Liver (tissue), 9 donors: ENCODE results near the gene SP140L. TPM values are rescaled to one million over a fixed set of nuclear protein-coding genes. Genes with fewer than 3 reads are reported as not detected.

ENCODE experiments used
- DNase-seq: peaks from one replicate; pipeline ENCODE4 v3.0.0-alpha.2; 2017; ENCODE audit warnings: low spot score
- H3K27ac ChIP-seq, 2 donors: one replicate each; pipeline ENCODE4 v1.7.0; 2013; ENCODE audit warnings: inconsistent platforms in 2 of 2, low read length in 2 of 2, control low read depth in 1 of 2, low read depth in 1 of 2, mild to moderate bottlenecking in 1 of 2
- H3K27me3 ChIP-seq, 4 donors: one replicate each; pipeline versions ENCODE4 v1.6.1 to v1.7.0; 2013; ENCODE audit warnings: low read length in 3 of 4, inconsistent platforms in 1 of 4, mild to moderate bottlenecking in 1 of 4, moderate library complexity in 1 of 4; ENCODE audit not compliant: control insufficient read depth in 4 of 4, insufficient read depth in 4 of 4
- H3K36me3 ChIP-seq, 4 donors: one replicate each; pipeline versions ENCODE4 v1.6.1 to v1.7.0; 2013; ENCODE audit warnings: low read length in 3 of 4, mild to moderate bottlenecking in 3 of 4, low read depth in 1 of 4, moderate library complexity in 1 of 4; ENCODE audit not compliant: control insufficient read depth in 4 of 4, insufficient read depth in 3 of 4
- H3K4me1 ChIP-seq, 4 donors: one replicate each; pipeline versions ENCODE4 v1.6.1 to v1.7.0; 2013; ENCODE audit warnings: low read length in 3 of 4, mild to moderate bottlenecking in 3 of 4, moderate library complexity in 1 of 4; ENCODE audit not compliant: control insufficient read depth in 4 of 4, insufficient read depth in 4 of 4
- H3K4me3 ChIP-seq, 3 donors: one replicate each; pipeline versions ENCODE4 v1.6.1 to v1.7.0; 2013; ENCODE audit warnings: low read length in 3 of 3, control low read depth in 1 of 3, low read depth in 1 of 3, mild to moderate bottlenecking in 1 of 3
- H3K9ac ChIP-seq, 2 donors: one replicate each; pipeline ENCODE4 v1.7.0; 2013; ENCODE audit warnings: low read length in 2 of 2, mild to moderate bottlenecking in 2 of 2, moderate library complexity in 2 of 2, control low read depth in 1 of 2, low read depth in 1 of 2
- H3K9me3 ChIP-seq, 4 donors: one replicate each; pipeline versions ENCODE4 v1.6.1 to v1.7.0; 2013; ENCODE audit warnings: low read length in 3 of 4; ENCODE audit not compliant: control insufficient read depth in 4 of 4
- EGR1 ChIP-seq, 2 donors: IDR thresholded peaks; 2 replicates each; pipeline ENCODE4 v1.6.1; 2016 to 2018; ENCODE audit warnings: antibody characterized with exemption in 2 of 2, low read depth in 2 of 2
- FOXA1 ChIP-seq: IDR thresholded peaks from 2 replicates; pipeline ENCODE4 v1.6.1; 2016; ENCODE audit warnings: antibody characterized with exemption
- FOXA2 ChIP-seq: IDR thresholded peaks from 2 replicates; pipeline ENCODE4 v1.6.1; 2016; ENCODE audit warnings: antibody characterized with exemption
- GABPA ChIP-seq, 2 donors: IDR thresholded peaks in 1 of 2; conservative IDR thresholded peaks in 1 of 2; 2 replicates each; pipeline ENCODE4 v1.6.1; 2016; ENCODE audit warnings: antibody characterized with exemption in 2 of 2, mild to moderate bottlenecking in 1 of 2, moderate library complexity in 1 of 2
- HNF4A ChIP-seq, 2 donors: conservative IDR thresholded peaks; 2 replicates each; pipeline ENCODE4 v1.6.1; 2016; ENCODE audit warnings: antibody characterized with exemption in 2 of 2, mild to moderate bottlenecking in 2 of 2
- HNF4G ChIP-seq: IDR thresholded peaks from 2 replicates; pipeline ENCODE4 v1.6.1; 2016; ENCODE audit warnings: antibody characterized with exemption
- JUND ChIP-seq, 2 donors: IDR thresholded peaks; 2 replicates each; pipeline ENCODE4 v1.6.1; 2016; ENCODE audit warnings: antibody characterized with exemption in 2 of 2
- NR2F2 ChIP-seq: IDR thresholded peaks from 2 replicates; pipeline ENCODE4 v1.6.1; 2016; ENCODE audit warnings: antibody characterized with exemption
- RAD21 ChIP-seq, 2 donors: IDR thresholded peaks; 2 replicates each; pipeline ENCODE4 v1.6.1; 2016; ENCODE audit warnings: antibody characterized with exemption in 2 of 2, mild to moderate bottlenecking in 2 of 2
- RXRA ChIP-seq, 2 donors: IDR thresholded peaks; 2 replicates each; pipeline ENCODE4 v1.6.1; 2017 to 2018; ENCODE audit warnings: antibody characterized with exemption in 2 of 2, mild to moderate bottlenecking in 1 of 2
- SP1 ChIP-seq: IDR thresholded peaks from 2 replicates; pipeline ENCODE4 v1.6.1; 2018; ENCODE audit warnings: antibody characterized with exemption, mild to moderate bottlenecking
- TAF1 ChIP-seq: conservative IDR thresholded peaks from 2 replicates; pipeline ENCODE4 v1.6.1; 2016; ENCODE audit warnings: antibody characterized with exemption, mild to moderate bottlenecking
- YY1 ChIP-seq: IDR thresholded peaks from 2 replicates; pipeline ENCODE4 v1.6.1; 2016; ENCODE audit warnings: antibody characterized with exemption, mild to moderate bottlenecking
- WGBS: extraction: QIAGEN DNeasy Blood & Tissue Kit; methylation state at CpG from one replicate; pipeline ENCODE4 v1.1.7; 2013; 5-methylcytosine and 5-hydroxymethylcytosine counted together
- polyA plus RNA-seq, 2 donors: library from polyadenylated mRNA; stranded (reverse) in 1 of 2; unstranded in 1 of 2; fragments of 200-250 nt in 1 of 2; fragments of >200 nt in 1 of 2; fragmentation: Nextera tagmentation in 1 of 2; extraction: Ambion mirVana in 1 of 2; gene quantifications; one replicate each; pipeline versions ENCODE4 v1.2.1 to v1.2.3, GENCODE V29; 2013 to 2015
- total RNA-seq, 2 donors: library from RNA; depleted of rRNA; stranded (reverse); fragments of >200 nt; gene quantifications; one replicate each; pipeline ENCODE4 v1.2.3, GENCODE V29; 2014
- TF ChIP-seq, protein P1 (sequence below): IDR thresholded peaks from 2 replicates; pipeline ENCODE4 v1.6.1; 2016; ENCODE audit warnings: antibody characterized with exemption, mild to moderate bottlenecking
- TF ChIP-seq, protein P2 (sequence below): fragments of 150-350 bp; IDR thresholded peaks from 2 replicates; pipeline ENCODE4 v1.5.1; 2017; ENCODE audit warnings: improper control_type of control experiment, low read depth, low read length; ENCODE audit not compliant: missing input control
- TF ChIP-seq, protein P3 (sequence below): IDR thresholded peaks from 2 replicates; pipeline ENCODE4 v1.6.1; 2016; ENCODE audit warnings: antibody characterized with exemption
- TF ChIP-seq, protein P4 (sequence below): IDR thresholded peaks from 2 replicates; pipeline ENCODE4 v1.6.1; 2016; ENCODE audit warnings: antibody characterized with exemption
- TF ChIP-seq, protein P5 (sequence below): IDR thresholded peaks from 2 replicates; pipeline ENCODE4 v1.6.1; 2016; ENCODE audit warnings: antibody characterized with exemption
- donor health status: healthy.
- donor health status: healthy.
- donor health status: healthy.
- donor health status: healthy.
- donor health status: healthy.

SP140L gene
- total and polyA plus RNA-seq, 4 donors = 3.1 to 21.5 (median 6.6) TPM

DNA sequence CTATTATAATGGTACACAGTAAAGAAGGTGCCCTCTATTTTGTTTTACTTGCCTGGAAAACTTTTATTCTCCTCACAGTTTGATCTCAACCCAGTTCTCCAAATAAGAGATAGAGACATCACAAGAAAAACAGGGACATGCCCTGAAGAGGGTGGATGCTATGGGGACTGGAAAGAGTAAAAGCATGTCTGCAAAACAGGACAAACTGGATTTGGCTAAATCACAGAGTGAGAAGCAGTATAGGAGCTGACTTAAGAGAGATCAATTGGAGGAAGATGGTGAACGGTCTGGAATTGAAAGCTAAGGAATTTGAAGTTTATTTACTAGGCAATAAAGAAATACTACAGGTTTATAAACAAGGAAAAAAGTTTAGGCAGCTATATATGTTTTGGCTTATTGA lies 33.0 kb downstream of the SP140L start:
- DNase-seq = no peak
- WGBS = 98% methylated on average over 1 of the region's 1 CpG
- H3K27ac ChIP-seq = no peak overlapping the region
- no peak for TF ChIP-seq HNF4G
- TF ChIP-seq, protein P1, sequence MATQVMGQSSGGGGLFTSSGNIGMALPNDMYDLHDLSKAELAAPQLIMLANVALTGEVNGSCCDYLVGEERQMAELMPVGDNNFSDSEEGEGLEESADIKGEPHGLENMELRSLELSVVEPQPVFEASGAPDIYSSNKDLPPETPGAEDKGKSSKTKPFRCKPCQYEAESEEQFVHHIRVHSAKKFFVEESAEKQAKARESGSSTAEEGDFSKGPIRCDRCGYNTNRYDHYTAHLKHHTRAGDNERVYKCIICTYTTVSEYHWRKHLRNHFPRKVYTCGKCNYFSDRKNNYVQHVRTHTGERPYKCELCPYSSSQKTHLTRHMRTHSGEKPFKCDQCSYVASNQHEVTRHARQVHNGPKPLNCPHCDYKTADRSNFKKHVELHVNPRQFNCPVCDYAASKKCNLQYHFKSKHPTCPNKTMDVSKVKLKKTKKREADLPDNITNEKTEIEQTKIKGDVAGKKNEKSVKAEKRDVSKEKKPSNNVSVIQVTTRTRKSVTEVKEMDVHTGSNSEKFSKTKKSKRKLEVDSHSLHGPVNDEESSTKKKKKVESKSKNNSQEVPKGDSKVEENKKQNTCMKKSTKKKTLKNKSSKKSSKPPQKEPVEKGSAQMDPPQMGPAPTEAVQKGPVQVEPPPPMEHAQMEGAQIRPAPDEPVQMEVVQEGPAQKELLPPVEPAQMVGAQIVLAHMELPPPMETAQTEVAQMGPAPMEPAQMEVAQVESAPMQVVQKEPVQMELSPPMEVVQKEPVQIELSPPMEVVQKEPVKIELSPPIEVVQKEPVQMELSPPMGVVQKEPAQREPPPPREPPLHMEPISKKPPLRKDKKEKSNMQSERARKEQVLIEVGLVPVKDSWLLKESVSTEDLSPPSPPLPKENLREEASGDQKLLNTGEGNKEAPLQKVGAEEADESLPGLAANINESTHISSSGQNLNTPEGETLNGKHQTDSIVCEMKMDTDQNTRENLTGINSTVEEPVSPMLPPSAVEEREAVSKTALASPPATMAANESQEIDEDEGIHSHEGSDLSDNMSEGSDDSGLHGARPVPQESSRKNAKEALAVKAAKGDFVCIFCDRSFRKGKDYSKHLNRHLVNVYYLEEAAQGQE = no peak
- TF ChIP-seq FOXA2 = no peak
- TF ChIP-seq YY1 = no peak
- TF ChIP-seq, protein P2, sequence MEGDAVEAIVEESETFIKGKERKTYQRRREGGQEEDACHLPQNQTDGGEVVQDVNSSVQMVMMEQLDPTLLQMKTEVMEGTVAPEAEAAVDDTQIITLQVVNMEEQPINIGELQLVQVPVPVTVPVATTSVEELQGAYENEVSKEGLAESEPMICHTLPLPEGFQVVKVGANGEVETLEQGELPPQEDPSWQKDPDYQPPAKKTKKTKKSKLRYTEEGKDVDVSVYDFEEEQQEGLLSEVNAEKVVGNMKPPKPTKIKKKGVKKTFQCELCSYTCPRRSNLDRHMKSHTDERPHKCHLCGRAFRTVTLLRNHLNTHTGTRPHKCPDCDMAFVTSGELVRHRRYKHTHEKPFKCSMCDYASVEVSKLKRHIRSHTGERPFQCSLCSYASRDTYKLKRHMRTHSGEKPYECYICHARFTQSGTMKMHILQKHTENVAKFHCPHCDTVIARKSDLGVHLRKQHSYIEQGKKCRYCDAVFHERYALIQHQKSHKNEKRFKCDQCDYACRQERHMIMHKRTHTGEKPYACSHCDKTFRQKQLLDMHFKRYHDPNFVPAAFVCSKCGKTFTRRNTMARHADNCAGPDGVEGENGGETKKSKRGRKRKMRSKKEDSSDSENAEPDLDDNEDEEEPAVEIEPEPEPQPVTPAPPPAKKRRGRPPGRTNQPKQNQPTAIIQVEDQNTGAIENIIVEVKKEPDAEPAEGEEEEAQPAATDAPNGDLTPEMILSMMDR = no peak
- no peak for TF ChIP-seq FOXA1
- no peak for TF ChIP-seq JUND (IDR thresholded peaks at IDR 0.05)
- no peak for TF ChIP-seq GABPA (IDR thresholded peaks at IDR 0.05 in 1 of 2, conservative IDR thresholded peaks at IDR 0.05 in 1 of 2)
- TF ChIP-seq, protein P3, sequence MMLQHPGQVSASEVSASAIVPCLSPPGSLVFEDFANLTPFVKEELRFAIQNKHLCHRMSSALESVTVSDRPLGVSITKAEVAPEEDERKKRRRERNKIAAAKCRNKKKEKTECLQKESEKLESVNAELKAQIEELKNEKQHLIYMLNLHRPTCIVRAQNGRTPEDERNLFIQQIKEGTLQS = no peak
- no peak for TF ChIP-seq RXRA (IDR thresholded peaks at IDR 0.05)
- TF ChIP-seq, protein P4, sequence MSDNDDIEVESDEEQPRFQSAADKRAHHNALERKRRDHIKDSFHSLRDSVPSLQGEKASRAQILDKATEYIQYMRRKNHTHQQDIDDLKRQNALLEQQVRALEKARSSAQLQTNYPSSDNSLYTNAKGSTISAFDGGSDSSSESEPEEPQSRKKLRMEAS = no peak
- TF ChIP-seq EGR1 (IDR thresholded peaks at IDR 0.05; ENCODE audit: low read depth in 2 of 2) = no peak
- no peak for TF ChIP-seq TAF1
- no peak for TF ChIP-seq NR2F2
- TF ChIP-seq SP1 = no peak
- TF ChIP-seq HNF4A (conservative IDR thresholded peaks at IDR 0.05) = no peak
- TF ChIP-seq, protein P5, sequence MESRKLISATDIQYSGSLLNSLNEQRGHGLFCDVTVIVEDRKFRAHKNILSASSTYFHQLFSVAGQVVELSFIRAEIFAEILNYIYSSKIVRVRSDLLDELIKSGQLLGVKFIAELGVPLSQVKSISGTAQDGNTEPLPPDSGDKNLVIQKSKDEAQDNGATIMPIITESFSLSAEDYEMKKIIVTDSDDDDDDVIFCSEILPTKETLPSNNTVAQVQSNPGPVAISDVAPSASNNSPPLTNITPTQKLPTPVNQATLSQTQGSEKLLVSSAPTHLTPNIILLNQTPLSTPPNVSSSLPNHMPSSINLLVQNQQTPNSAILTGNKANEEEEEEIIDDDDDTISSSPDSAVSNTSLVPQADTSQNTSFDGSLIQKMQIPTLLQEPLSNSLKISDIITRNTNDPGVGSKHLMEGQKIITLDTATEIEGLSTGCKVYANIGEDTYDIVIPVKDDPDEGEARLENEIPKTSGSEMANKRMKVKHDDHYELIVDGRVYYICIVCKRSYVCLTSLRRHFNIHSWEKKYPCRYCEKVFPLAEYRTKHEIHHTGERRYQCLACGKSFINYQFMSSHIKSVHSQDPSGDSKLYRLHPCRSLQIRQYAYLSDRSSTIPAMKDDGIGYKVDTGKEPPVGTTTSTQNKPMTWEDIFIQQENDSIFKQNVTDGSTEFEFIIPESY = no peak
- no peak for TF ChIP-seq RAD21 (IDR thresholded peaks at IDR 0.05)
- no peaks in the 10 kb centered on the region for H3K27me3 ChIP-seq
- peaks cover 0 to 10% (median 3%) of the 10 kb centered on the region in 4 donors for H3K4me1 ChIP-seq
- H3K4me3 ChIP-seq = no peak overlapping the region
- H3K9ac ChIP-seq = no peak overlapping the region
- no peaks in the 10 kb centered on the region for H3K9me3 ChIP-seq
- H3K36me3 ChIP-seq = peaks cover 0 to 29% (median 21%) of the 10 kb centered on the region in 4 donors
